OCI-LY1 (cell line): Measurements from ENCODE around the gene ADAMTS15.

Source experiments
- EZH2 ChIP-seq: fragments of 200-600 bp; sonication (generic), shearing (Covaris generic); IDR thresholded peaks from 2 replicates; pipeline ENCODE4 v1.8.0; 2017; ENCODE audit warnings: borderline replicate concordance, mixed run types, mild to moderate bottlenecking, antibody characterized with exemption, low read length, moderate library complexity, mixed read lengths
- TF ChIP-seq, protein P1 (sequence below): fragments of 200-600 bp; sonication (generic), shearing (Covaris generic); IDR thresholded peaks from 2 replicates; pipeline ENCODE4 v1.5.1; 2017; ENCODE audit warnings: mild to moderate bottlenecking, antibody characterized with exemption, low read length, moderate library complexity, mixed read lengths

DNA sequence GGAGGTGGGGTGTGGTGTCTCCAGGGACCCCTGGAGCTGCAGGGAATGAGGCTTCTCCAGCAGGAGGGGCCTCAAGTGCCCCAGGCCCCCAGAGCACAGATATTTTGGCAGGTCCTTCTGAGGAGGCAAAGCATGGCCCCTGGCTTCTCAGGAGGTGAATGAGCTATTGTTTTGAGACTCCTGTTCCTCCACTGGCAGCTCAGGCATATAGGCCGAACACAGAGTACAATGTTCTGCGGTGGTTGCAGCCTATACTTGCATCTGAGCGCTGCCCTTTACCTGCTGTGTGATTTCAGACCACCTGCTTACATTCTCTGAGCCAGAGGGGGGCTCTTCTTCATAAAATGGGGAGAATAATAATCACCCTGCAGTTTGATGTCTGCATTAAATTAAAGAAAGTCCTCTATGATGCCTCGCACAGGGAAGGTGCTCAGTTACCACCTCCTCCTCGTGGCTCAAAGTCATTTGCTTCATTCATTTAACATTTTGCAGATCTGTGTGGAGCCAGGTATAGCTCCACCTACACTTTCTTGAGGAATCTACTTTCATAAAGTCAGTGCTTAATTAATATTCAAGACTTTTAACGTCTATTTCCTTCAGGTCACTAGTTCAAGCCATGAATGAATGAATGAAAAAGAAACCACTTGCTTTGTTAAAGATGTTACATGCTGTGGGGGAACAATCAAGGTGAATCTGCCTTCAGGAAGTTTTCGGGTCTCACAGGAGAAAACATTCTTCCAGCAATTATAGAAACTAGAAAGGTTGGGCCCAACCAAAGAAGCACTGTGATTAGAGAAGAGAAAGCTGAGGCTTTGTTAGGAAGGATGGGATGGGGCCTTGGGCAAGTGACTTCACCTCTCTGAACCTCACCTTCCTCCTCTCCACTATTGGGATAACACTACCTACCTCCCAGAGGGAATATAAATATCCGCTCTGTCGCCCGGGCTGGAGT, 68.4 kb downstream of the ADAMTS15 start:
- TF ChIP-seq, protein P1, sequence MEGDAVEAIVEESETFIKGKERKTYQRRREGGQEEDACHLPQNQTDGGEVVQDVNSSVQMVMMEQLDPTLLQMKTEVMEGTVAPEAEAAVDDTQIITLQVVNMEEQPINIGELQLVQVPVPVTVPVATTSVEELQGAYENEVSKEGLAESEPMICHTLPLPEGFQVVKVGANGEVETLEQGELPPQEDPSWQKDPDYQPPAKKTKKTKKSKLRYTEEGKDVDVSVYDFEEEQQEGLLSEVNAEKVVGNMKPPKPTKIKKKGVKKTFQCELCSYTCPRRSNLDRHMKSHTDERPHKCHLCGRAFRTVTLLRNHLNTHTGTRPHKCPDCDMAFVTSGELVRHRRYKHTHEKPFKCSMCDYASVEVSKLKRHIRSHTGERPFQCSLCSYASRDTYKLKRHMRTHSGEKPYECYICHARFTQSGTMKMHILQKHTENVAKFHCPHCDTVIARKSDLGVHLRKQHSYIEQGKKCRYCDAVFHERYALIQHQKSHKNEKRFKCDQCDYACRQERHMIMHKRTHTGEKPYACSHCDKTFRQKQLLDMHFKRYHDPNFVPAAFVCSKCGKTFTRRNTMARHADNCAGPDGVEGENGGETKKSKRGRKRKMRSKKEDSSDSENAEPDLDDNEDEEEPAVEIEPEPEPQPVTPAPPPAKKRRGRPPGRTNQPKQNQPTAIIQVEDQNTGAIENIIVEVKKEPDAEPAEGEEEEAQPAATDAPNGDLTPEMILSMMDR = no peak
- TF ChIP-seq EZH2 = no peak
